Neural cell (in vitro differentiated cells): ENCODE data around the gene C1GALT1.

Experiments
- EP300 ChIP-seq: fragments of 450-650 bp; conservative IDR thresholded peaks from 2 replicates; pipeline ENCODE4 v1.6.1; 2014; ENCODE audit warnings: antibody characterized with exemption, mild to moderate bottlenecking, moderate library complexity; ENCODE audit not compliant: poor library complexity, severe bottlenecking
- EZH2 ChIP-seq: fragments of 200-600, 300-800 bp; shearing (Covaris generic), sonication (generic); IDR thresholded peaks from 2 replicates; pipeline ENCODE4 v1.6.1; 2014; ENCODE audit warnings: antibody characterized with exemption, low read length, borderline replicate concordance, mild to moderate bottlenecking; ENCODE audit not compliant: insufficient read depth, poor library complexity, severe bottlenecking
- MXI1 ChIP-seq: fragments of 450-650 bp; conservative IDR thresholded peaks from 2 replicates; pipeline ENCODE4 v1.6.1; 2014; ENCODE audit warnings: antibody characterized with exemption, mild to moderate bottlenecking; ENCODE audit not compliant: poor library complexity, severe bottlenecking
- POLR2AphosphoS5 ChIP-seq: IDR thresholded peaks from 2 replicates; pipeline ENCODE4 v1.6.1; 2012
- RAD21 ChIP-seq: fragments of 450-650 bp; conservative IDR thresholded peaks from 2 replicates; pipeline ENCODE4 v1.6.1; 2014; ENCODE audit warnings: antibody characterized with exemption, mild to moderate bottlenecking, moderate library complexity
- SMC3 ChIP-seq: fragments of 450-650 bp; conservative IDR thresholded peaks from 2 replicates; pipeline ENCODE4 v1.6.1; 2014; ENCODE audit warnings: antibody characterized with exemption, mild to moderate bottlenecking, moderate library complexity; ENCODE audit not compliant: poor library complexity
- TAF1 ChIP-seq: IDR thresholded peaks from 2 replicates; pipeline ENCODE4 v1.6.1; 2012; ENCODE audit warnings: low read depth
- TF ChIP-seq, protein P1 (sequence below): fragments of 450-650 bp; IDR thresholded peaks from 2 replicates; pipeline ENCODE4 v1.5.1; 2014; ENCODE audit warnings: antibody characterized with exemption, mild to moderate bottlenecking, moderate library complexity; ENCODE audit not compliant: poor library complexity, severe bottlenecking

DNA sequence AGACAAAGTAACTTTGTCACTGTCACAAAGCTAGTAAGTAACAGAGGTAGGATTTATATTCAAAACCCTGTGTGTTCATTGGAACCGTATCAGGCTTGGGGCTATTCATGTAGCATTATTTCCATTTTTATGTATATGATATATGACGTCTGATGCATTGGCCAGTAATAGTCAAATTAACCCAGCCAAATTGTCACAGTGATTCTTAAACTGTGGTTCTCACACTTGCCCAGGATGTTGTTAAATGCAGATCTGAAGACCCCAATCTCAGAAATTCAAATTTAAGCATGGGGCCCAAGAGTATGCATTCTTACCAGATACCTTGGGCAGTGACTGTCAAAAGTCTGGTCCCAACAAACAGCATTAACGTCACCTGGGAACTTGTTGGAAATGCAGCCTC lies 63.9 kb downstream of the C1GALT1 start:
- TF ChIP-seq EZH2, result no peak
- TF ChIP-seq, protein P1, sequence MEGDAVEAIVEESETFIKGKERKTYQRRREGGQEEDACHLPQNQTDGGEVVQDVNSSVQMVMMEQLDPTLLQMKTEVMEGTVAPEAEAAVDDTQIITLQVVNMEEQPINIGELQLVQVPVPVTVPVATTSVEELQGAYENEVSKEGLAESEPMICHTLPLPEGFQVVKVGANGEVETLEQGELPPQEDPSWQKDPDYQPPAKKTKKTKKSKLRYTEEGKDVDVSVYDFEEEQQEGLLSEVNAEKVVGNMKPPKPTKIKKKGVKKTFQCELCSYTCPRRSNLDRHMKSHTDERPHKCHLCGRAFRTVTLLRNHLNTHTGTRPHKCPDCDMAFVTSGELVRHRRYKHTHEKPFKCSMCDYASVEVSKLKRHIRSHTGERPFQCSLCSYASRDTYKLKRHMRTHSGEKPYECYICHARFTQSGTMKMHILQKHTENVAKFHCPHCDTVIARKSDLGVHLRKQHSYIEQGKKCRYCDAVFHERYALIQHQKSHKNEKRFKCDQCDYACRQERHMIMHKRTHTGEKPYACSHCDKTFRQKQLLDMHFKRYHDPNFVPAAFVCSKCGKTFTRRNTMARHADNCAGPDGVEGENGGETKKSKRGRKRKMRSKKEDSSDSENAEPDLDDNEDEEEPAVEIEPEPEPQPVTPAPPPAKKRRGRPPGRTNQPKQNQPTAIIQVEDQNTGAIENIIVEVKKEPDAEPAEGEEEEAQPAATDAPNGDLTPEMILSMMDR, result no peak
- TF ChIP-seq RAD21, result no peak
- no peak for TF ChIP-seq POLR2AphosphoS5
- TF ChIP-seq TAF1, result no peak
- TF ChIP-seq SMC3, result no peak
- no peak for TF ChIP-seq EP300
- TF ChIP-seq MXI1, result no peak
